HG03196 (cell line): ENCODE results near the gene HJV.

Source experiments
- ATAC-seq: cut with Tn5 transposase; IDR thresholded peaks from one replicate; pipeline ENCODE4 v1.9.1; 2021; ENCODE audit not compliant: unreplicated experiment

Gene HJV

GRCh38 chr1:145994391-145995120 is 27.0 kb downstream of the HJV start:
- ATAC-seq, result no peak

- no peak for ATAC-seq
Observed at GRCh38 chr1:145993618-145994390, 27.7 kb downstream of the HJV start.

DNA sequence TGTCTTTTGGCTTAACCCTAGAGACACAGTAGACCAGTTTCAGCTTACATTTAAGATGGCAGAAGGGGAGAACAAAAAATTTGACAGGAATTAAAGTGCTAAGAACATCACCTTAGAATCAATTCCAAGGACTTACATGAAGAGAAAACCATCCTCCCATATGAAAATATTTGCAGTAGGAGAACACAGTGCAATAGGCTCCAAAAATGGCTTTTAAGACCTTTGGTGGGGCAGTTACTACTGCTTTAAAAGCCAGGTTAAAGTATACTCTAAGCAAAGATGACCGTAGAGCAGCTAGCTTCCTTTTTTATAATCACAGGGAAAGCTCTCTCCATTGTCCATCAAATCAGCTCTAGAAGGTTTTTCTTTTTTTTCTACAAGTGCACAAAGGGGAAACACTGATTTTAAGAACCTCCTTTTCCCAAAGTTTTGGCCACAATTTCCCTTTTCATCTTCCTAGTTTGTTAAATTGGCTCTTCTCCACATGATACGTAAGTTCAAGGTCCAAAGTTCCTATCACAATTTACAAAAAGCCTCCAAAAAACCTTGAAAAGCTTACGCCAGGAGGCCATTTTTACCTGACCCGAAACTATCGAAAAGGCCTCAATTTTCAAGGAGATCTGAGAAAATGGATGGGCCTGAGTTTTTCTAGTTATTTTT is 28.4 kb downstream of the HJV start:
- ATAC-seq, result no peak

- no peak for ATAC-seq
Observed at GRCh38 chr1:145992502-145992936, 29.0 kb downstream of the HJV start.

DNA sequence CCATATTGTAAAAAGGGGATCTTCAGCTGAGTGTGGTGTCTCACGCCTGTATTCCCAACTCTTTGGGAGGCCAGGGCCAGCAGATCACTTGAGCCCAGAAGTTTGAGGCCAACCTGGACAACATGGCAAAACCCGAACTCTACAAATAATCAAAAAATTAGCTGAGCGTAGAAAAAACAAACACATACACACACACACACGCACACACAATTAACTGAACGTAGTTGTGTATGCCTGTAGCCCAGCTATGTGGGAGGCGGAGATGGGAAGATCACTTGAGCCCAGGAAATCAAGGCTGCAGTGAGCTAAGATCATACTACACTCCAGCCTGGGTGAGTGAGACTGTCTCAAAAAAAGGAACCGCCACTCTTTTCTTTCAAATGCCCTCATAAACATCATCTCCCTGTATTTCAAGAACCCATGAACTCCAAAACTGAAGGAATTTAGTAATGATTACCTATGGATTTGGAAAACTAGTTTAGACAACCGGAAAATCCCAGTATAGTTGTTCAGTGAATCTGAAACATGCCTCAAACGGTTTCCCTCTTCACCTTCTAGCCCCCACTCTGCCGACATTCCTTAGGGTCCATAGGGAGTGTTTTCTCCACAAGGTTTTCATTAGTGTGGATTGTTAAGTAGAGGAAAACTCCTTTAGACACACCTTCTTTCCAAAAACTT is 29.7 kb downstream of the HJV start:
- no peak for ATAC-seq

- ATAC-seq, result no peak
Observed at GRCh38 chr1:145990249-145990855, 31.2 kb downstream of the HJV start.

GRCh38 chr1:145988773-145989172 is 32.8 kb downstream of the HJV start:
- ATAC-seq, result no peak

DNA sequence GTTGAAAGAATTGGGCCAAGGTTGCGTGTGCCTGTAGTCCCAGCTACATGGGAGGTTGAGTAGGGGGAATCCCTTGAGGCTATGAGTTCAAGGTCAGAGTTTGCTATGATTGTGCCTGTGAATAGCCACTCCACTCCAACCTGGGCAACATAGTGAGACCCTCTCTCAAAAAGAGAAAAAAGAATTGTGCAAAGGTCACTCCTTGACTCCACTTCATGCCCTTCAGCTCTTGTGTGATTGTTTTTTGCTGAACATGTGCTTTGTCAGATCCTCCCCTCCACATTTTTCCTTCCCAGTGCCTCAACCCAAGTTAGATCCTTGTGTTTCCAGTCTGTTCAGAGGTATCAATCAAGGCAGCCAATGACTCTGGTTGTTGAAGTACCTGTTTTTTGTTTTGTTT is 33.6 kb downstream of the HJV start:
- no peak for ATAC-seq

GRCh38 chr1:145986551-145986950 is 35.0 kb downstream of the HJV start:
- ATAC-seq, result no peak

GRCh38 chr1:145985502-145986439 is 35.8 kb downstream of the HJV start:
- no peak for ATAC-seq

DNA sequence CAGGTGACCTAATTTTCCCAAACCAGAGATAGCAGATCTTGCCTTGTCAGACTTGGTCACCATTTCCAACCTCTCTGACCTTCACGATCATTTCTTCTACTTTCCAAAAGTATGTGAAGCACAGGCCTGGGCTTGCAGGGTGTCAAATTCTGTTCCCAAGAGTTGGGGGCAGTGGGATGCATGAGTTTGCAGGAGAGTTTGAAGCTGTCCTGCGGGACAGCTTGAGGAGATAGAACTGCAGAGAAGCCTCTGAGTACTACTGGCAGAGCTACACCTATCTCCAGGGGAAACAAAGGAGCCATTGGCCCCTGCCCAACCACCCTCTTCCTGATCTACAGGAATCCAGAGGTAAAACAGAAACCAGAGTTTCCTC is 36.4 kb downstream of the HJV start:
- no peak for ATAC-seq

- no peak for ATAC-seq
Observed at GRCh38 chr1:145983960-145984830, 37.3 kb downstream of the HJV start.

- no peak for ATAC-seq
Observed at GRCh38 chr1:145983206-145983675, 38.3 kb downstream of the HJV start.

DNA sequence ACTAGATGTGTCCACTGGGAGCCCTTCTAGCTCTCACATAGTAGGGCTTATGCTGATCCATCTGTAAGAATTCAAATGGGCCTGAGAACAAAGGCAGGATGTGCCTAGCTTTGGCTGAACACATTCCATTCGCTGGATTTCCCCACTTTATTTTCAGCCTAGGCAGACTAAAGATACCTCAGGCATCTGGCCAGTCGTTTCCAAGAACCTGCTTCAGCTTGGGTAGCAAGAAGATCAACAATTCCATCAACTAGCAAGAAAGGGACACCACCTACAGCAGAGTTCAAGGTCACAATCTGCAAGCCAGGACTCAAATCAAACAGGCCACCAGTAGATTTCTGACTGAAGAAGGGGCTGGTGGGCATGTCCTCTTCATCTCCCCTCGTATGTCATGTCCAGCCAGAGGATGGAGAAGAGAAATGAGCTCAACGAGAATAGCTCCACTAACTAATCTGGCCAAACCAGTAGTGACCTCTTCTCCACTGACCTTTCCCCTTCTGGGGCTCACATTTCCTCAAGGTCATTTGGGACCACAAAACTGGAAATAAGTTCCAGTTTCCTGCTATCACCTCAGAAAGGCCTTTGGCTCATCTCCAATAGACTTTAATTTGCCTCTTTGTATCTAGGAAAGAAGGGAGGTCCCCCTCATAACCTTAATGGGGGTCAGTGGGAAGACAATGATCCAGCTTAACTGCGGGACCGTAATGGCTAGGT is 39.4 kb downstream of the HJV start:
- ATAC-seq, result no peak

DNA sequence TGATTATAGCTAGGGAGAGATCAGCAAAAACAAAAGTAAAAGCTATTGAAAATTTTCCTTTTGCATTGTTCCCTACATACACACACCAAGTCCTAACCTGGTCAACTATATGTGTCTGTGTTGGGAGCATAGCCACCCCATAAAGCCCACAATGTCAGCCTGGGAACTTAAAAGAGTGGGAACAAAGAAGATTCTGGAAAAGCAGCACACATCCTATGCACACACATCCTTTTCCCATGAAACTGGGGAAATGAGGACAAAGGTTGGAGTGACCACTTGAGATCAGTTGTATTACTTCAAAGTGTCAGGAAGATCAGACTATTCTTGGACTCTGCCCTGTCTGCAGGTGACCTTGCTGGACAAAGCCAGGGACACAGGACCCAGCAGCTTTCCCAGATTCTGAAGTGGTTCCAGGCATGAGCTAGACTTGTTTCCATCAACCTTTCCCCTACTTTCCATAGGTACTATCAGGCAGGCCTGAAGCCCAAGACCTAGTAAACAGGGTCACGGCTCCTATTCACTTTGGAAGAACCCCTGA is 41.0 kb downstream of the HJV start:
- no peak for ATAC-seq

DNA sequence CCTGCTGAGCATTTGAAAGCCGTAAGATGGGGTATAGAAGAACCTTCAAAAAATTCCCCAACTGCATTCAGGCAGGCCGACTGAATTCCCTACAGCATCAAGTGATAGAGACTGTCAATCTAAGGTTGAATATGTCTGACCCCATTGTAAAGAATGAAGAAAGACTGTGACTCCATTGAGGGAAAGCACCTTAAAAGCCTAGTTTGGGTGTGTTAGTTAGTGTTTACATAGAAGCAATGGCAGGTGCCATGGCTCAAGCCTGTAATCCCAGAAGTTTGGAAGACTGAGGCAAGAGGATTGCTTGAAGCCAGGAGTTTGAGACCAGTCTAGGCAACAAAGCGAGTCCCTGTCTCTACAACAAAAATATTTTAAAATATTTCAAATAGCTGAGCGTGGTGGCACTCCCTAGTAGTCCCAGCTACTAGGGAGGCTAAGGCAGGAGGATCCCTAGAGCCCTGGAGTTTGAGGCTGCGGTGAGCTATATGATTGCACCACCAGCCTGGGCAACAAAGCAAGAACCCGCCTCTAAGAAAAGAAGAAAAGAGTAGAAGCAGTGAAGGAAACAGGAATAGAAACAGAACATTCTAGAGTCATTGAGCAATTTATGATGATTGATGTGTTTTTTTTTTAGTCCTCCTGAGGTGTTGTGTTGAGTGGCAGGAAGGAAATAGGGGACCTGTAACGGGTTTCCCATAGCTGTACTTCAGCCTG is 41.6 kb downstream of the HJV start:
- peak; percentile 14 for ATAC-seq
